DOHH2 (cell line): ENCODE measurements around the gene UPF2.

Experiments
- EZH2phosphoT487 ChIP-seq: fragments of 200-600 bp; sonication (generic); IDR thresholded peaks from 2 replicates; pipeline ENCODE4 v1.6.1; 2017; ENCODE audit warnings: borderline replicate concordance, mild to moderate bottlenecking, antibody characterized with exemption, low read length, moderate library complexity, mixed read lengths
- TF ChIP-seq, protein P1 (sequence below): fragments of 200-600 bp; sonication (generic); IDR thresholded peaks from one replicate; pipeline ENCODE4 v1.5.1; 2014; ENCODE audit warnings: antibody characterized with exemption, mild to moderate bottlenecking, low read depth, low read length; ENCODE audit not compliant: poor library complexity, severe bottlenecking

DNA sequence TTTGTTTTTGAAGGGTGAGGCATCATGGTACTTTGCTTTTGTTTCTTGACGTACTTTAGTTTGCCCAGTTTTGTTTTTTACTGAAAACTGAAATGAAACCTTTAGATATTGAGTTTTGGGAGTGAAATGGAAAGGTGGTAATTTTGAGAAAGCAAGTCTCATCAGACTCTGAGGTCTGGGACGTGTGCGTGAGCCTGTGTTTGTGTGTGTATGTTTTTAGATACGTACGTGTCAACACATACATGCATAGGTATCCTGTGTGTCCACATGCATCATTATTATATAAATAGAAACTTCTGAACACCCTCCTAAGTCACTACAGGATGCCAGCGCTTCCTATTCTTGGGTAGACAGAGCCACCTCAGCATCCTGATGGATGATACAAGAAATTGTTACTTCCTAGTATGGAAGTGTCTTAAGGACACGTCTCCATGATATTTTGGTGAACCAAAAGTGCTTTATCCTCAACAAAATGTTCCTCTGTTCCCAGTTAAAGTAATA, 171.7 kb downstream of the UPF2 start:
- TF ChIP-seq, protein P1, sequence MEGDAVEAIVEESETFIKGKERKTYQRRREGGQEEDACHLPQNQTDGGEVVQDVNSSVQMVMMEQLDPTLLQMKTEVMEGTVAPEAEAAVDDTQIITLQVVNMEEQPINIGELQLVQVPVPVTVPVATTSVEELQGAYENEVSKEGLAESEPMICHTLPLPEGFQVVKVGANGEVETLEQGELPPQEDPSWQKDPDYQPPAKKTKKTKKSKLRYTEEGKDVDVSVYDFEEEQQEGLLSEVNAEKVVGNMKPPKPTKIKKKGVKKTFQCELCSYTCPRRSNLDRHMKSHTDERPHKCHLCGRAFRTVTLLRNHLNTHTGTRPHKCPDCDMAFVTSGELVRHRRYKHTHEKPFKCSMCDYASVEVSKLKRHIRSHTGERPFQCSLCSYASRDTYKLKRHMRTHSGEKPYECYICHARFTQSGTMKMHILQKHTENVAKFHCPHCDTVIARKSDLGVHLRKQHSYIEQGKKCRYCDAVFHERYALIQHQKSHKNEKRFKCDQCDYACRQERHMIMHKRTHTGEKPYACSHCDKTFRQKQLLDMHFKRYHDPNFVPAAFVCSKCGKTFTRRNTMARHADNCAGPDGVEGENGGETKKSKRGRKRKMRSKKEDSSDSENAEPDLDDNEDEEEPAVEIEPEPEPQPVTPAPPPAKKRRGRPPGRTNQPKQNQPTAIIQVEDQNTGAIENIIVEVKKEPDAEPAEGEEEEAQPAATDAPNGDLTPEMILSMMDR: no peak
- no peak for TF ChIP-seq EZH2phosphoT487
